ENCODE results near the gene BIRC7. TPM values are rescaled to one million over a fixed set of nuclear protein-coding genes. Genes with fewer than 3 reads are reported as not detected.

BIRC7 gene
- total RNA-seq, 2 experiments from 2014 or later = not detected

DNA sequence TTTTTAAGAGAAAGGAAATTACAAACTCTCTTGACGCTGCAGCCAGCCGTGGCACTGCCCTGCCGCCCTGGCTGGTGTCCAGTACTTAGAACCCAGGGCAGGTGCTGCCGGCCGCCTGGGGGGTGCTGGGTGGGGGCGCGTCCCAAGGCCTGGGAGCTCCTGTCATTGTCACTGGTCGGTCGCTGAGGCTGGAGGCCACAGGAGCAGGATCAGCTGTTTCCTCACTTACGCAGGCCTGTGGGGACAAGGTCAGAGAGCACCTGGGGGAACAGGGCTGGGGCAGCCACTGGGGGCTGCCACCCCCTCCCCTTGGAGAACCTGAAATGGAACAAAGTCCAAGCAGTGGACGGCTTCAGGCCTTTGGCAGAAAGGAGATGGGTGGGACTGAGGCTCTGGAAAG is 5.6 kb downstream of the BIRC7 start:
- ChIA-PET POLR2A (no interaction called here), CTCF (no interaction called here)
- Mint-ChIP-seq H3K27me3 (peaks cover 9% of the 10 kb centered on the region), H3K4me1 (ENCODE audit: low read depth) (no peaks in the 10 kb centered on the region), H3K27ac (no peak overlapping the region), H3K9me3 (no peaks in the 10 kb centered on the region), H3K36me3 (ENCODE audit: low read depth) (no peaks in the 10 kb centered on the region), H3K4me3 (no peak overlapping the region)
- H3K4me3 ChIP-seq (ENCODE audit: low read length) = no peak overlapping the region
- H3K27ac ChIP-seq (ENCODE audit: low read depth in 1 of 2, low read length in 2 of 2) = no peak overlapping the region
- H3K36me3 ChIP-seq (ENCODE audit: insufficient read depth, low read length) = no peaks in the 10 kb centered on the region
- no peak for TF ChIP-seq CTCF (IDR thresholded peaks at IDR 0.05)
- no peaks in the 10 kb centered on the region for H3K27me3 ChIP-seq (ENCODE audit: control insufficient read depth in 1 of 2, insufficient read depth in 2 of 2, low read length in 2 of 2)
- ATAC-seq (ENCODE audit: poor library complexity) = no peak
- no peak for DNase-seq
- H3K4me1 ChIP-seq (ENCODE audit: insufficient read depth, low read length) = no peaks in the 10 kb centered on the region
- H3K9me3 ChIP-seq (ENCODE audit: control insufficient read depth in 1 of 2, insufficient read depth in 1 of 2, low read length in 2 of 2) = no peaks in the 10 kb centered on the region
- intact Hi-C loops (cut with DNase I, micrococcal nuclease) = no loop called here

DNA sequence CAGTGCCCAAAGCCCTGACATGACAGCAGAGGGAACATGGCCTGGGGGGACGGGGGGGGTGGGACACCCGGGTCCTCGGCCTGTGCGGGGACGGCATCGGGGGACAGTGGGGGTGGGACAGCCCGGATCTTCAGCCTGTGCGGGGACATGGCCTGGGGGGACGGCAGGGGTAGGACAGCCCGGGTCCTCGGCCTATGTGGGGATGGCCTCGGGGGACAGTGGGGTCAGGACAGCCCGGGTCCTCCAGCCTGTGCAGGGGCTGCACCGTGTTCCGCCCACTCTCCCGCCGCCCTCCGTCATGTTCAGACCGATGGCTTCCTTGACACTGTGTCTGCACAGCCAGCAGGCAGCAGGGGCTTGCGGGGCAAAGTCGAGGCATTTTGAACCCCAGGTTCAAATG is 7.0 kb downstream of the BIRC7 start:
- no peaks in the 10 kb centered on the region for H3K9me3 Mint-ChIP-seq
- H3K4me3 Mint-ChIP-seq = no peak overlapping the region
- peaks cover 5% of the 10 kb centered on the region for H3K4me1 ChIP-seq (ENCODE audit: insufficient read depth, low read length)
- peaks cover 9% of the 10 kb centered on the region for H3K27me3 Mint-ChIP-seq
- DNase-seq (no peak), ATAC-seq (ENCODE audit: poor library complexity) (no peak)
- H3K27ac Mint-ChIP-seq = no peak overlapping the region
- H3K27me3 ChIP-seq (ENCODE audit: control insufficient read depth in 1 of 2, insufficient read depth in 2 of 2, low read length in 2 of 2) = peaks cover 0 to 6% of the 10 kb centered on the region in 2 experiments
- intact Hi-C loops (cut with DNase I, micrococcal nuclease) = no loop called here
- no peaks in the 10 kb centered on the region for H3K4me1 Mint-ChIP-seq (ENCODE audit: low read depth)
- no peak overlapping the region for H3K4me3 ChIP-seq (ENCODE audit: low read length)
- no peak for TF ChIP-seq CTCF (IDR thresholded peaks at IDR 0.05)
- H3K36me3 ChIP-seq (ENCODE audit: insufficient read depth, low read length) = no peaks in the 10 kb centered on the region
- ChIA-PET POLR2A (no interaction called here), CTCF (no interaction called here)
- no peak overlapping the region for H3K27ac ChIP-seq (ENCODE audit: low read depth in 1 of 2, low read length in 2 of 2)
- no peaks in the 10 kb centered on the region for H3K36me3 Mint-ChIP-seq (ENCODE audit: low read depth)
- no peaks in the 10 kb centered on the region for H3K9me3 ChIP-seq (ENCODE audit: control insufficient read depth in 1 of 2, insufficient read depth in 1 of 2, low read length in 2 of 2)

DNA sequence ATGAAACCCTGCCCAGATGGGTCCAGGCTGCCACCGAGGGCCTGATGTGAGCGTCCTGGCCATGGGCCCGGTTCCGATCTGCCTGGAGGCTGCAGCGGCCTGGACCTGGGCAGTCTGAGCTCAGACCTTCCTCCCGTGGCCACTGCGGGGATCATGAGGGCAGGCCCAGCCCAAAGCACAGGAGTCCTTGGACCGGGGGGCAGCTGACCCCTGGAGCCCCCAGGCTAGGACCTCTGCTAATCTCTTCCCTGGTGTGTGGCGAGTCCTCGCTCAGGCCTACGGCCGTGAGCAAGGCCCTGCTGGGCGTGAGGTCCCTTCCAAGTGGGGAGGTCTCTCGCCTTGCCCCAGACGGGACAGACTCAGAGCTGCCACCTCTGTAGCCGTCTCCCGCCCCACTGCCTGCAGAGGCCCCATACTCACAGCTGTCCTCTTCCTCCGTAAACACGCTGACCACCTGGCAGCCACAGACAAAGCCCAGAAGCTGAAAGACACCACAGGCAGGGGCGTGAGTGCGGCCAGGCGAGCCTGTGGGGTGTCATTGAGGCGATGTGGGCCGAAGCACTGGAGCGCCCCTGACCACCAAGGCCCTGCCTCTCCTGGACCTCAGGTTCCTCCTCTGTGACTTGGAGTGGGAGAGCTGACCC is 8.0 kb downstream of the BIRC7 start:
- H3K36me3 Mint-ChIP-seq (ENCODE audit: low read depth) = no peaks in the 10 kb centered on the region
- no peak overlapping the region for H3K27ac ChIP-seq (ENCODE audit: low read depth in 1 of 2, low read length in 2 of 2)
- H3K27me3 Mint-ChIP-seq = peaks cover 15% of the 10 kb centered on the region
- ChIA-PET CTCF (no interaction called here), POLR2A (no interaction called here)
- peaks cover 5 to 14% of the 10 kb centered on the region in 2 experiments for H3K27me3 ChIP-seq (ENCODE audit: control insufficient read depth in 1 of 2, insufficient read depth in 2 of 2, low read length in 2 of 2)
- ATAC-seq (ENCODE audit: poor library complexity) (no peak), DNase-seq (no peak)
- no peaks in the 10 kb centered on the region for H3K9me3 ChIP-seq (ENCODE audit: control insufficient read depth in 1 of 2, insufficient read depth in 1 of 2, low read length in 2 of 2)
- peaks cover 5% of the 10 kb centered on the region for H3K4me1 ChIP-seq (ENCODE audit: insufficient read depth, low read length)
- H3K4me1 Mint-ChIP-seq (ENCODE audit: low read depth) = no peaks in the 10 kb centered on the region
- H3K4me3 ChIP-seq (ENCODE audit: low read length) = no peak overlapping the region
- no peaks in the 10 kb centered on the region for H3K36me3 ChIP-seq (ENCODE audit: insufficient read depth, low read length)
- H3K4me3 Mint-ChIP-seq = no peak overlapping the region
- no peaks in the 10 kb centered on the region for H3K9me3 Mint-ChIP-seq
- TF ChIP-seq CTCF (IDR thresholded peaks at IDR 0.05) = no peak
- H3K27ac Mint-ChIP-seq = no peak overlapping the region
- intact Hi-C loops (cut with DNase I, micrococcal nuclease) = no loop called here

All from CD4-positive, alpha-beta T cell (primary cell).